ENCODE data around the gene TLE4.
"Not testable (repeated sequence)": the region's sequence is repeated elsewhere in the genome, so short reads cannot be mapped to it uniquely, and the experiment has no call there.

TLE4 gene

GRCh38 chr9:79639354-79639753, 67.6 kb downstream of the TLE4 start:
- DNase-seq: no peak

- not testable (repeated sequence) for DNase-seq
These were observed 68.3 kb downstream of the TLE4 start for GRCh38 chr9:79640067-79640466.

GRCh38 chr9:79641070-79641469, 69.3 kb downstream of the TLE4 start:
- no peak for DNase-seq

- no peak for DNase-seq
These were observed 70.9 kb downstream of the TLE4 start for GRCh38 chr9:79642671-79643070.

GRCh38 chr9:79644048-79644447, 72.3 kb downstream of the TLE4 start:
- no peak for DNase-seq

- no peak for DNase-seq
These were observed 72.8 kb downstream of the TLE4 start for GRCh38 chr9:79644601-79645000.

- DNase-seq: no peak
These were observed 73.3 kb downstream of the TLE4 start for GRCh38 chr9:79645110-79645509.

- DNase-seq: no peak
These were observed 74.3 kb downstream of the TLE4 start for GRCh38 chr9:79646096-79646495.

- DNase-seq: no peak
These were observed 79.6 kb downstream of the TLE4 start for GRCh38 chr9:79651251-79651795.

- DNase-seq: no peak
These were observed 80.8 kb downstream of the TLE4 start for GRCh38 chr9:79652598-79652997.

GRCh38 chr9:79654591-79655382, 83.0 kb downstream of the TLE4 start:
- not testable (repeated sequence) for DNase-seq

- DNase-seq: no peak
These were observed 83.8 kb downstream of the TLE4 start for GRCh38 chr9:79655551-79655950.

- no peak for DNase-seq
These were observed 84.4 kb downstream of the TLE4 start for GRCh38 chr9:79656169-79656568.

GRCh38 chr9:79657891-79658290, 86.1 kb downstream of the TLE4 start:
- no peak for DNase-seq

GRCh38 chr9:79658926-79659325, 87.2 kb downstream of the TLE4 start:
- DNase-seq: no peak

- no peak for DNase-seq
These were observed 88.8 kb downstream of the TLE4 start for GRCh38 chr9:79660615-79661014.

- DNase-seq: no peak
These were observed 89.5 kb downstream of the TLE4 start for GRCh38 chr9:79661279-79661678.

GRCh38 chr9:79661886-79662536, 90.2 kb downstream of the TLE4 start:
- DNase-seq: no peak

- no peak for DNase-seq
These were observed 90.8 kb downstream of the TLE4 start for GRCh38 chr9:79662537-79662956.

- DNase-seq: no peak
These were observed 91.5 kb downstream of the TLE4 start for GRCh38 chr9:79663300-79663699.

- no peak for DNase-seq
These were observed 92.1 kb downstream of the TLE4 start for GRCh38 chr9:79663878-79664277.

GRCh38 chr9:79664375-79664831, 92.6 kb downstream of the TLE4 start:
- no peak for DNase-seq

- no peak for DNase-seq
These were observed 93.6 kb downstream of the TLE4 start for GRCh38 chr9:79665369-79665768.

GRCh38 chr9:79665931-79666330, 94.2 kb downstream of the TLE4 start:
- no peak for DNase-seq

Measured in NCI-H1048 (cell line).